Smooth muscle cell (in vitro differentiated cells): Measurements from ENCODE around the gene CHST11. TPM values are rescaled to one million over a fixed set of nuclear protein-coding genes. Genes with fewer than 3 reads are reported as not detected.

ENCODE experiments used
- DNase-seq: peaks from one replicate; lab custom pipeline; 2025; ENCODE audit not compliant: unreplicated experiment; lab: John Stamatoyannopoulos, UW
- H2AFZ ChIP-seq: fragments of 200-600 bp; sonication (generic); 2 replicates; pipeline ENCODE4 v1.6.0; 2016; ENCODE audit warnings: antibody characterized with exemption, low read depth, mild to moderate bottlenecking
- H3F3A ChIP-seq: fragments of 200-600 bp; sonication (generic); 2 replicates; pipeline ENCODE4 v1.6.0; 2017; ENCODE audit warnings: antibody characterized with exemption, low read depth
- H3K27ac ChIP-seq: fragments of 200-600 bp; sonication (generic); 2 replicates; pipeline ENCODE4 v1.5.1; 2016; ENCODE audit warnings: low read depth, mild to moderate bottlenecking
- H3K27me3 ChIP-seq: fragments of 200-600 bp; sonication (generic); 2 replicates; pipeline ENCODE4 v1.6.1; 2016; ENCODE audit warnings: low read depth, mild to moderate bottlenecking
- H3K36me3 ChIP-seq: fragments of 200-600 bp; sonication (generic); 2 replicates; pipeline ENCODE4 v1.5.1; 2016; ENCODE audit warnings: low read depth
- H3K4me1 ChIP-seq: fragments of 200-600 bp; sonication (generic); 2 replicates; pipeline ENCODE4 v1.5.1; 2016; ENCODE audit warnings: low read depth
- H3K4me2 ChIP-seq: fragments of 200-600 bp; sonication (generic); 2 replicates; pipeline ENCODE4 v1.6.0; 2016; ENCODE audit warnings: mild to moderate bottlenecking
- H3K4me3 ChIP-seq: fragments of 200-600 bp; sonication (generic); 2 replicates; pipeline ENCODE4 v1.5.1; 2016; ENCODE audit warnings: mild to moderate bottlenecking
- H3K79me2 ChIP-seq: fragments of 200-600 bp; sonication (generic); 2 replicates; pipeline ENCODE4 v1.6.0; 2016; ENCODE audit warnings: low read depth, mild to moderate bottlenecking
- H3K9ac ChIP-seq: fragments of 200-600 bp; sonication (generic); 2 replicates; pipeline ENCODE4 v1.6.0; 2016; ENCODE audit warnings: low read depth
- H3K9me3 ChIP-seq: fragments of 200-600 bp; sonication (generic); replicated peaks from 2 replicates; pipeline ENCODE4 v1.5.1; 2016; ENCODE audit warnings: low read depth
- H4K20me1 ChIP-seq: fragments of 200-600 bp; sonication (generic); 2 replicates; pipeline ENCODE4 v1.6.0; 2016; ENCODE audit warnings: low read depth
- WGBS: methylation state at CpG from one replicate; pipeline ENCODE4 v1.1.7; 2016; ENCODE audit warnings: low lambda C conversion rate; 5-methylcytosine and 5-hydroxymethylcytosine counted together
- polyA plus RNA-seq: library from polyadenylated mRNA; unstranded; fragments of >200 nt; fragmentation: Nextera tagmentation; extraction: Ambion mirVana; gene quantifications from 2 replicates; pipeline ENCODE4 v1.2.1, GENCODE V29; 2016
- total RNA-seq: library from RNA; depleted of rRNA; stranded (reverse); fragments of >200 nt; gene quantifications from 2 replicates; pipeline ENCODE4 v1.2.3, GENCODE V29; 2014
- TF ChIP-seq, protein P1 (sequence below): fragments of 200-600 bp; sonication (generic); IDR thresholded peaks from 2 replicates; pipeline ENCODE4 v1.5.1; 2017; ENCODE audit warnings: borderline replicate concordance, mild to moderate bottlenecking, antibody characterized with exemption; ENCODE audit not compliant: insufficient read depth, poor library complexity, severe bottlenecking

CHST11 gene
- total and polyA plus RNA-seq, 2 experiments from 2014 or later, result 6.9 to 10.2 TPM

DNA sequence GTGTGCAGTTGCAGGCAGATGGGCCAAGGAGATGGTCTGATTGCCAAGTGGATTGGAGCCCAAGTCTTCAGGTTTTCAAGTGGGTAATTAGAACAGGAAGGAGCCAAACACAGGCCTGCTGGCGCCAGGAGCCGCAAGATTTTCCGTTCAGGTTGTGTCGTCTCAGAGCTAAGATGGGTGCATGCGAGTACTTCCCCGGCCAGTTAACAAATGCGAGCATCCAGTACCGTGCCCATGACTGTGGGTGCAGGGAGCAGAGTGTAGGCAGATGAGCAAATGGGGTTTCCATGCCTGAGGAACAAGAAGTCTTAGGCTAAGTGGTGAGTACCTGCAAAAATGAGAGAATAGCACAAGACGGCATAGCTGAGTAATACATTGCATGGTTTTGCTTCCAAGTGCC lies 90.5 kb downstream of the CHST11 start:
- no peak overlapping the region for H3K4me2 ChIP-seq
- no peaks in the 10 kb centered on the region for H3K27me3 ChIP-seq
- WGBS, result 94% methylated on average over 9 of the region's 9 CpGs
- H4K20me1 ChIP-seq, result peaks cover 3% of the 10 kb centered on the region
- H3K27ac ChIP-seq, result no peak overlapping the region
- H3K9me3 ChIP-seq, result no peaks in the 10 kb centered on the region
- no peak overlapping the region for H2AFZ ChIP-seq
- H3K9ac ChIP-seq, result no peak overlapping the region
- no peaks in the 10 kb centered on the region for H3K36me3 ChIP-seq
- TF ChIP-seq, protein P1, sequence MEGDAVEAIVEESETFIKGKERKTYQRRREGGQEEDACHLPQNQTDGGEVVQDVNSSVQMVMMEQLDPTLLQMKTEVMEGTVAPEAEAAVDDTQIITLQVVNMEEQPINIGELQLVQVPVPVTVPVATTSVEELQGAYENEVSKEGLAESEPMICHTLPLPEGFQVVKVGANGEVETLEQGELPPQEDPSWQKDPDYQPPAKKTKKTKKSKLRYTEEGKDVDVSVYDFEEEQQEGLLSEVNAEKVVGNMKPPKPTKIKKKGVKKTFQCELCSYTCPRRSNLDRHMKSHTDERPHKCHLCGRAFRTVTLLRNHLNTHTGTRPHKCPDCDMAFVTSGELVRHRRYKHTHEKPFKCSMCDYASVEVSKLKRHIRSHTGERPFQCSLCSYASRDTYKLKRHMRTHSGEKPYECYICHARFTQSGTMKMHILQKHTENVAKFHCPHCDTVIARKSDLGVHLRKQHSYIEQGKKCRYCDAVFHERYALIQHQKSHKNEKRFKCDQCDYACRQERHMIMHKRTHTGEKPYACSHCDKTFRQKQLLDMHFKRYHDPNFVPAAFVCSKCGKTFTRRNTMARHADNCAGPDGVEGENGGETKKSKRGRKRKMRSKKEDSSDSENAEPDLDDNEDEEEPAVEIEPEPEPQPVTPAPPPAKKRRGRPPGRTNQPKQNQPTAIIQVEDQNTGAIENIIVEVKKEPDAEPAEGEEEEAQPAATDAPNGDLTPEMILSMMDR, result no peak
- H3K4me1 ChIP-seq, result peaks cover 7% of the 10 kb centered on the region
- no peaks in the 10 kb centered on the region for H3F3A ChIP-seq
- no peak for DNase-seq
- H3K79me2 ChIP-seq, result peaks cover 8% of the 10 kb centered on the region
- H3K4me3 ChIP-seq, result no peak overlapping the region

DNA sequence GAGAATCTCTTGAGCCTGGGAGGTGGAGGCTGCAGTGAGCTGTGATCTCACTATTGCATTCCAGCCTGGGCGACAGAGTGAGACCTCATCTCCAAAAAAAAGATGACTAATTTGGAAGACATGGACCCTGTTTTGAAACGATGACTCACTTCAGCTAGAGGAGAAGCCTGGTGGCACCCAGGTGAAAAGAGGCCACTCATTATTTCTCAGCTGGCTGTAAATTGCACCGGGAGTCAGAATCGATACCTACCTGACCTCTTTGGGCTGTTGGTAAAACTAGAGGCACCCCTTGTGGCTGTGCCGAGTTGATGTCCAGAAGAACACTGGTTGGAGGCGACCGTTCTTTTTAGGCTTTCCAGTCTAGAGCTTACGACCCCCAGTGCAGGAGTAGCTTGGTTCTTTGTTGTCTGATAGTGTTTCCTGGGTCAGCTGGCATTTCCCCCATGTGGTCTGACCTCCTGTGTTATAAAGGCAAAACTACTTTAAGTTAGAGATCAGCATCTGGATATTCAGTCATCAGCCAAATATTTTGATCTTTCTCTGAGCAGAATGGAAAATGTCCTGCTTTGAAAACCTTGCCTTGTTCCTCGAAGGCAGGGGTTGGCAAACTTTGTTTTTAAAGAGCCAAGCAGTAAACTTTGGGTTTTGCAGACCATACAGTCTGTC lies 93.2 kb downstream of the CHST11 start:
- no peaks in the 10 kb centered on the region for H3K36me3 ChIP-seq
- no peak overlapping the region for H2AFZ ChIP-seq
- H3K9ac ChIP-seq, result no peak overlapping the region
- no peaks in the 10 kb centered on the region for H3K27me3 ChIP-seq
- no peak overlapping the region for H3K4me3 ChIP-seq
- no peak overlapping the region for H3K27ac ChIP-seq
- no peaks in the 10 kb centered on the region for H4K20me1 ChIP-seq
- TF ChIP-seq, protein P1, result no peak
- peaks cover 3% of the 10 kb centered on the region for H3K4me1 ChIP-seq
- no peaks in the 10 kb centered on the region for H3K9me3 ChIP-seq
- no peaks in the 10 kb centered on the region for H3K79me2 ChIP-seq
- no peaks in the 10 kb centered on the region for H3F3A ChIP-seq
- H3K4me2 ChIP-seq, result no peak overlapping the region
- no peak for DNase-seq
- 73% methylated on average over 9 of the region's 9 CpGs for WGBS

DNA sequence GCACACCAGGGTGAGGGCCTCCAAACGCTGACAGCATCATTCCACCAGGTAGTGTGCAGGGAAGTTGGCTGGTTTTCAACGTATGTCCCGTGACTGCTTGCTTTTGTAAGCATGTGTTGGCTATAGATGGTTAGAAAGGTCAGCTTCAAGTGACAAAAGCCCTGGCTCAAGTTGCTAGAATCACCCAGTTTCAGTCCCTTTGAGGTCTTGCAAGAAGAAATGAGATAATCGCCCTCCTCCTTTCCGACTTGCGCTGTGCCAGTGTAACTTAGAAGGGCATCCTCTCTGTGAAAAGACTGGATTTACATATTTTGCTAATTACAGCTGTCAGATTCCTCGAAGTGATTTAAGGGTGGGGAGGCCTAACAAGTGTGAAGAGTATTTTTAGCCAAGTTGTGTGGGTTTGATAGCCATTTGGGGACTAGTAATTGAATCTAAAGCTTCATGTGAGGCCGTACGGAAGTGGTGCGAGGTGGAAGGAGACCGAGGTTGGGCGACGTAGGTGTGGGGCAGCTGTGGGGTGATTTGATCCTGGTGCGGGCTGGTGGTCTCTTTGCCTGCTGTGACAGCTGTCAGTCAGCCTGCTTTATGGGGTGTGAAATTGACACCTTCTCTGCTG lies 94.7 kb downstream of the CHST11 start:
- H3K27me3 ChIP-seq, result no peaks in the 10 kb centered on the region
- H3K4me3 ChIP-seq, result no peak overlapping the region
- no peaks in the 10 kb centered on the region for H3K79me2 ChIP-seq
- no peaks in the 10 kb centered on the region for H3F3A ChIP-seq
- H3K36me3 ChIP-seq, result no peaks in the 10 kb centered on the region
- no peak overlapping the region for H3K4me2 ChIP-seq
- H3K9me3 ChIP-seq, result no peaks in the 10 kb centered on the region
- 93% methylated on average over 14 of the region's 14 CpGs for WGBS
- no peak for DNase-seq
- no peaks in the 10 kb centered on the region for H4K20me1 ChIP-seq
- no peak overlapping the region for H3K27ac ChIP-seq
- no peak overlapping the region for H3K9ac ChIP-seq
- TF ChIP-seq, protein P1, result no peak
- H2AFZ ChIP-seq, result no peak overlapping the region
- no peaks in the 10 kb centered on the region for H3K4me1 ChIP-seq

DNA sequence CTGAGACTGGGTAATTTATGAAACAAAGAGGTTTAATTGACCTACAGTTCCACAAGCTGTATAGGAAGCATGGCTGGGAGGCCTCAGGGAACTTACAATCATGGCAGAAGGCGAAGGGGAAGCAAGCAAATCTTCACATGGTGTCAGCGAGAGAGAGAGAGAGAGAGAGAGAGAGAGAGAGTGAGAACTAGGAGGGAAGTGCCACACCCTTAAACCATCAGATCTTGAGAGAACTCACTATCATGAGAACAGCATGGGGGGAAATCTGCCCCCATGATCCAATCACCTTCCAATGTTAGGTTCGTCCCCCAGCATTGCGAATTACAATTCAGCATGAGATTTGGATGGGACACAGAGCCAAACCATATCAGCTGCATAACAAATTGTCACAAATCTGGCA lies 96.7 kb downstream of the CHST11 start:
- no peak overlapping the region for H3K27ac ChIP-seq
- H2AFZ ChIP-seq, result no peak overlapping the region
- peaks cover 9% of the 10 kb centered on the region for H4K20me1 ChIP-seq
- H3K4me1 ChIP-seq, result no peaks in the 10 kb centered on the region
- H3F3A ChIP-seq, result no peaks in the 10 kb centered on the region
- 95% methylated on average over 4 of the region's 4 CpGs for WGBS
- no peaks in the 10 kb centered on the region for H3K27me3 ChIP-seq
- TF ChIP-seq, protein P1, result no peak
- no peak for DNase-seq
- H3K9me3 ChIP-seq, result no peaks in the 10 kb centered on the region
- H3K79me2 ChIP-seq, result no peaks in the 10 kb centered on the region
- no peak overlapping the region for H3K9ac ChIP-seq
- no peak overlapping the region for H3K4me2 ChIP-seq
- H3K4me3 ChIP-seq, result no peak overlapping the region
- H3K36me3 ChIP-seq, result no peaks in the 10 kb centered on the region
